ENCODE data around the gene SMYD2. TPM values are rescaled to one million over a fixed set of nuclear protein-coding genes. Genes with fewer than 3 reads are reported as not detected.
"Not testable (repeated sequence)": the region's sequence is repeated elsewhere in the genome, so short reads cannot be mapped to it uniquely, and the experiment has no call there.

The SMYD2 gene
- total and polyA plus RNA-seq, 2 donors (not counting 1 experiment from before 2014, with no cell fraction given) = 23.3 to 39.2 TPM

GRCh38 chr1:214271174-214271858 is 9.6 kb upstream of the SMYD2 start:
- H3K36me3 ChIP-seq (ENCODE audit: control insufficient read depth, insufficient read depth, low read length) = no peaks in the 10 kb centered on the region
- peaks cover 3% of the 10 kb centered on the region for H3K27me3 ChIP-seq (ENCODE audit: control insufficient read depth, insufficient read depth, low read length)
- H3K9ac ChIP-seq (ENCODE audit: insufficient read depth, low read length) = no peak overlapping the region
- H3K4me2 ChIP-seq (ENCODE audit: extremely low read depth, insufficient read depth, low read length) = no peak overlapping the region
- no peaks in the 10 kb centered on the region for H3K79me2 ChIP-seq (ENCODE audit: control insufficient read depth, insufficient read depth, low read length)
- no peak overlapping the region for H2AFZ ChIP-seq (ENCODE audit: low read length)
- TF ChIP-seq EZH2 (IDR thresholded peaks at IDR 0.05; ENCODE audit: low read length, missing control alignments) = no peak
- no peak for TF ChIP-seq CTCF (conservative IDR thresholded peaks at IDR 0.05 in 1 of 2, IDR thresholded peaks at IDR 0.05 in 1 of 2; ENCODE audit: low read depth in 1 of 2, low read length in 2 of 2)
- H3K4me1 ChIP-seq (ENCODE audit: control insufficient read depth, extremely low read depth, insufficient read depth, low read length) = no peaks in the 10 kb centered on the region
- H3K4me3 ChIP-seq (replicated peaks in 1 of 4; ENCODE audit: control extremely low read depth in 1 of 4, insufficient read depth in 1 of 4, low read depth in 3 of 4, low read length in 4 of 4) = no peak overlapping the region
- DNase-seq (ENCODE audit: low read depth in 2 of 2) = no peak
- no peaks in the 10 kb centered on the region for H4K20me1 ChIP-seq (ENCODE audit: control insufficient read depth, extremely low read depth, insufficient read depth, low read length)
- H3K9me3 ChIP-seq (ENCODE audit: control insufficient read depth, insufficient read depth, low read depth, low read length) = no peaks in the 10 kb centered on the region
- H3K27ac ChIP-seq (ENCODE audit: insufficient read depth, low read length) = no peak overlapping the region

DNA sequence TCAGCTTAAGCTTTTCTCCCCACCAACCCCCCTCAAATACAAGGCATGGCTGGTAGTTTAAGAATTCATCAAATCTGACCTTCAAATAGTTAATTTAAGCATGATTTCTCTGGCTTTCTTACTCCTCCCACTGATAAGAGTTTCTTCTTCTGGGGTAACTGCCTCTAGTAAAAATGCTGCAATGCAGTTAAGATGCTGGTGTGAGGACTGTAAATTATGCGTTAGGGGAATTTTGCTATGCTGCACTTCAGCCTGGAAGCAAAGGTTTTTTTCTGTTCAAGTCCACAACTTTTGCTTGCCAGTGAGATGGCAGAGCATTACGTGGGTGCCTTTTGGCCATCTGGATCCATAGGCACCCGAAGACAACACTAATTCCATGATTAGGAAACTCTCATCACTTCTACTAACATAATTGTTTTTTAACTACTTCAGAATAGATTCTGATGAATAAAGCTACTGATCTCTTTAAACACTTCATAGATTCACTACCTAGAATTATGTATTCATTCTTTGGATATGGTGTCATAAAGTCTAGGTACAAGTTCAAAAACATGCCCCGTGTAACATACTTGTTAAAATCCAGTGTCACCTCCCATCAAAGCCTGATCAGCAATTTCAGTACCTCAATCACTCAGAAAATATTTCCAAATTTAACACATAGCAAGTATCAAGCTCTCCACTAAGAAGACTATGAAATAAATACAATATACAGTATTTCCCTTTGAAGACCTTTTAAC is 8.8 kb upstream of the SMYD2 start:
- no peak overlapping the region for H3K9ac ChIP-seq (ENCODE audit: insufficient read depth, low read length)
- no peaks in the 10 kb centered on the region for H3K4me1 ChIP-seq (ENCODE audit: control insufficient read depth, extremely low read depth, insufficient read depth, low read length)
- H3K27ac ChIP-seq (ENCODE audit: insufficient read depth, low read length) = no peak overlapping the region
- no peak overlapping the region for H3K4me3 ChIP-seq (replicated peaks in 1 of 4; ENCODE audit: control extremely low read depth in 1 of 4, insufficient read depth in 1 of 4, low read depth in 3 of 4, low read length in 4 of 4)
- DNase-seq (ENCODE audit: low read depth in 2 of 2) = no peak
- H3K9me3 ChIP-seq (ENCODE audit: control insufficient read depth, insufficient read depth, low read depth, low read length) = no peaks in the 10 kb centered on the region
- H3K36me3 ChIP-seq (ENCODE audit: control insufficient read depth, insufficient read depth, low read length) = no peaks in the 10 kb centered on the region
- no peak overlapping the region for H3K4me2 ChIP-seq (ENCODE audit: extremely low read depth, insufficient read depth, low read length)
- no peak overlapping the region for H2AFZ ChIP-seq (ENCODE audit: low read length)
- H3K79me2 ChIP-seq (ENCODE audit: control insufficient read depth, insufficient read depth, low read length) = no peaks in the 10 kb centered on the region
- TF ChIP-seq CTCF (conservative IDR thresholded peaks at IDR 0.05 in 1 of 2, IDR thresholded peaks at IDR 0.05 in 1 of 2; ENCODE audit: low read depth in 1 of 2, low read length in 2 of 2) = no peak
- TF ChIP-seq EZH2 (IDR thresholded peaks at IDR 0.05; ENCODE audit: low read length, missing control alignments) = no peak
- H4K20me1 ChIP-seq (ENCODE audit: control insufficient read depth, extremely low read depth, insufficient read depth, low read length) = no peaks in the 10 kb centered on the region
- H3K27me3 ChIP-seq (ENCODE audit: control insufficient read depth, insufficient read depth, low read length) = peaks cover 3% of the 10 kb centered on the region

DNA sequence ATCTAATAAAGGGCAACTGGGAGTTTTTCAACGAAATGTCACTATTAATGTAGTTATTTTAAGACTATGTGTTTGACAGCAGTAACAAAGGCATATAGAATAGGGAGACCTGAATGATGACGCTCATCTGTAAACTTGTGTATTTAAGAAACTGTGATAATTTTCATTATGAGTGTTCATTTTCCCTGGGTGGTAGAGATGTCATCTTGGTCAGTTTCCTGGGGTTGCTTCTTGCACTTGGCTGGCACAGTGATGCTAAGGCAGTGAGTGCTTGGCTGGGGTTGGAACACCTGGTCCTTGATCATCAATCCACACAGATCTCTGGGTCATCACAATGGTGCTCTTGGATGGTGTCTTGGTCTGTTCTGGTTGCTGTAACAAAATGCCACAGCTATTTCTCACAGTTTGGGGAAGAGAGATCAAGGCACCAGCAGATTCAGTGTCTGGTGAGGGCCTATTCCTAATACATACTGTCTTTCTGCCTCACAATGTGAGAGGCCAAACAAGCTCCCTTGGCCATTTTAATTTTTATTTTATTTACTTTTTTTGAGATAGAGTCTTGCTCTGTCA is 7.9 kb upstream of the SMYD2 start:
- Histone ChIP-seq H3K4me2 (ENCODE audit: extremely low read depth, insufficient read depth, low read length) (no peak overlapping the region), H4K20me1 (ENCODE audit: control insufficient read depth, extremely low read depth, insufficient read depth, low read length) (no peaks in the 10 kb centered on the region), H3K27ac (ENCODE audit: insufficient read depth, low read length) (no peak overlapping the region), H3K9ac (ENCODE audit: insufficient read depth, low read length) (no peak overlapping the region), H3K79me2 (ENCODE audit: control insufficient read depth, insufficient read depth, low read length) (no peaks in the 10 kb centered on the region), H3K4me3 (replicated peaks in 1 of 4; ENCODE audit: control extremely low read depth in 1 of 4, insufficient read depth in 1 of 4, low read depth in 3 of 4, low read length in 4 of 4) (no peak overlapping the region), H2AFZ (ENCODE audit: low read length) (no peak overlapping the region), H3K9me3 (ENCODE audit: control insufficient read depth, insufficient read depth, low read depth, low read length) (no peaks in the 10 kb centered on the region), H3K27me3 (ENCODE audit: control insufficient read depth, insufficient read depth, low read length) (peaks cover 3% of the 10 kb centered on the region), H3K36me3 (ENCODE audit: control insufficient read depth, insufficient read depth, low read length) (no peaks in the 10 kb centered on the region), H3K4me1 (ENCODE audit: control insufficient read depth, extremely low read depth, insufficient read depth, low read length) (no peaks in the 10 kb centered on the region)
- no peak for DNase-seq (ENCODE audit: low read depth in 2 of 2)
- TF ChIP-seq CTCF (conservative IDR thresholded peaks at IDR 0.05 in 1 of 2, IDR thresholded peaks at IDR 0.05 in 1 of 2; ENCODE audit: low read depth in 1 of 2, low read length in 2 of 2) (no peak), EZH2 (IDR thresholded peaks at IDR 0.05; ENCODE audit: low read length, missing control alignments) (no peak)

- H2AFZ ChIP-seq (ENCODE audit: low read length); H3K9me3 ChIP-seq (ENCODE audit: control insufficient read depth, insufficient read depth, low read depth, low read length); H3K36me3 ChIP-seq (ENCODE audit: control insufficient read depth, insufficient read depth, low read length); H4K20me1 ChIP-seq (ENCODE audit: control insufficient read depth, extremely low read depth, insufficient read depth, low read length); H3K27ac ChIP-seq (ENCODE audit: insufficient read depth, low read length); H3K9ac ChIP-seq (ENCODE audit: insufficient read depth, low read length); H3K79me2 ChIP-seq (ENCODE audit: control insufficient read depth, insufficient read depth, low read length); DNase-seq (ENCODE audit: low read depth in 2 of 2); H3K27me3 ChIP-seq (ENCODE audit: control insufficient read depth, insufficient read depth, low read length); H3K4me1 ChIP-seq (ENCODE audit: control insufficient read depth, extremely low read depth, insufficient read depth, low read length); H3K4me2 ChIP-seq (ENCODE audit: extremely low read depth, insufficient read depth, low read length); H3K4me3 ChIP-seq (replicated peaks in 1 of 4; ENCODE audit: control extremely low read depth in 1 of 4, insufficient read depth in 1 of 4, low read depth in 3 of 4, low read length in 4 of 4): not testable (repeated sequence)
These were observed 5.3 kb upstream of the SMYD2 start for GRCh38 chr1:214275700-214276099.
